HG03469 (cell line): ENCODE results near the gene XPNPEP3.

Experiments
- ATAC-seq: cut with Tn5 transposase; IDR thresholded peaks from one replicate; pipeline ENCODE4 v1.9.1; 2021; ENCODE audit warnings: mild to moderate bottlenecking, moderate library complexity, moderate number of reproducible peaks; ENCODE audit not compliant: unreplicated experiment

XPNPEP3 gene

DNA sequence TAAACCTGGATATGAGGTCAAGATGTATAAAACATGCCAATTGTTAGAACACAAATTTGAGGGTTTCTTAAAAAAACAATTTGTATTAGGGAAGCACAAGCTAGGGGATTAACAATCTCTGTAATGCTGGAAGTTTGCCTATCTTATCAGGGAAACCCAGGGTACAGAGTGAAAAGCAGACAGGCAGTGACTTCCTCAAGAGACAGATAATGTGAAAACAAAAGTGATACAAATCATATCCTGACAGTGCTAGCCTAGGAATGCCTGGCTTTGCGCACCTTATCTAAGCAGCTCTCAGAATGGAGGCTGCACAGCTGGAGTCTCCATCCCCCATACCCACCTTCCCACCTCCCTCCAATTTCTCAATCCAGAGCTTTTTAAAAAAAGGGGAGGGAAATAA lies 71.7 kb downstream of the XPNPEP3 start:
- ATAC-seq: no peak

DNA sequence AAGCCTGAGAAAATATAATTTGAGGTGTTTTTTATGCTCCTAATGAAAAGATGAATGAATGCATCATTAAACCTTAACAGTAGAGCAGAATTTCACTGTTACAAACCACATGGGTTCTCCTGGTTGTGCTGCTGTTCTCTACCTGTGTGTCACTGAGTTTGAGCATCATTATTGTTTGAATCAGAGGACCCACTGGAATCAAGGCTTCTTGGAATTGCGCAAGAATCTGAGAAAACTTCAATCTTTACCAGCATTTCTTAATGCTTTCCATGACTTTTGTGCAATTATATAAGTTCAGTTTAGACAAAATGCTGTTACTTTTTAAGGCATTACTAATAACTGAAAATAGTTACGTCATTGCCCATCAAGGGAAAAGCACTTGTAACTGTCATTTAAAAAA lies 75.4 kb downstream of the XPNPEP3 start:
- ATAC-seq: no peak

DNA sequence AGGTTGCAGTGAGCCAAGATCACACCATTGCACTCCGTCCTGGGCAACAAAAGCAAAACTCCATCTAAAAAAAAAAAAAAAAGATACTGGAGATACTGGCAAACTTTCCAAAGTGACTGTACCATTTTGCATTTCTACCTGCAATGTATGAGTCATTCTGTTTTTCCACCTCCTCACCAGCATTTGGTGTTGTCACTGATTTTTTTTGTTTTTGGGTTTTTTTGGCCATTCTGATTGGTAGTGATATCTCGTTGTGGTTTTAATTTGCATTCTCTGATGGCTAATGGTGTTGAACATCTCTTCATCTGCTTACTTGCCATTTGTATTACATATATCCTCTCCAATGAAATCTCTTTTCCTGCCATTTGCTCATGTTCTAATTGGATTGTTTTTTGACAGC lies 82.3 kb downstream of the XPNPEP3 start:
- no peak for ATAC-seq

DNA sequence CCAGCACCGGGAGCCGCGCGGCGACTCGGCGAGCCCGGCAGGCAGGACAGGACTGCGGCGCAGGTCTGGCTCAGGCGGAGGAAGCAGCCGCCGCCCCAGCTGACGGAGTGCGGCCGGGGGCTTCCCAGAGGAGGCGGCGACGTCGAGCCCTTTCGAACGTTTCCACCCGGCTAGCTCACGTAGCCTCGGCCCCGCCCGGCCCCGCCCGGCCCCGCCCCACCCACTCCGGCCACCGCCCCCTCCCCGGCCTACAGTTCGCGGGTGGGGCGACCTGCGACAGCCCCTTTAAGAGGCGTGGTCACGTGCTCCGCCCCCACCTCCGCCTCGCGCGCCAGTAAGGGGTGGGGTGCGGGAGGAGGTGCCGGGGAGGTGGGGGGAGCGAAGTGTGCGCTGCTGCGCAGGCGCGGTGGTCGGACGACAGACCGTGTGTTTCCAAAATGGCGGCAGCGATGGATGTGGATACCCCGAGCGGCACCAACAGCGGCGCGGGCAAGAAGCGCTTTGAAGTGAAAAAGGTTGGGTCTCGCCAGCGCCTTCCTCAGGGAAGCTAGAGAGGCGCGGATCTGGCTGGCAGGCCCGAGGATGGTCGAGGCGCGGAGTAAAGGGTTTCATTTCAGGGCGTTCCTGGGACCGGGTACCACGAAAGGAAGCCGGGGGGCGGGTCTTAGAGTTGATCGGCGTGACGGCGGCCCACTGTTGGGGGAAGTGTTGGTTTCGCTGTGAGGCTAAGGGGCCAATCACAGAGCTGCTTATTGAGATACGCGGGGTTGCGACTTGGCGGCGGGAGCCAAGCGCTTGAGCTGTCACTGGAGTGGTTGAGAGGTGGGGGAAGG lies 94.2 kb downstream of the XPNPEP3 start, which contains the start of gene RBX1:
RBX1 (plus strand) TSS at position 417 of the 833 bp plus-strand sequence; CDS start at position 438, 21 bp downstream.
- peak; percentile 57 for ATAC-seq

DNA sequence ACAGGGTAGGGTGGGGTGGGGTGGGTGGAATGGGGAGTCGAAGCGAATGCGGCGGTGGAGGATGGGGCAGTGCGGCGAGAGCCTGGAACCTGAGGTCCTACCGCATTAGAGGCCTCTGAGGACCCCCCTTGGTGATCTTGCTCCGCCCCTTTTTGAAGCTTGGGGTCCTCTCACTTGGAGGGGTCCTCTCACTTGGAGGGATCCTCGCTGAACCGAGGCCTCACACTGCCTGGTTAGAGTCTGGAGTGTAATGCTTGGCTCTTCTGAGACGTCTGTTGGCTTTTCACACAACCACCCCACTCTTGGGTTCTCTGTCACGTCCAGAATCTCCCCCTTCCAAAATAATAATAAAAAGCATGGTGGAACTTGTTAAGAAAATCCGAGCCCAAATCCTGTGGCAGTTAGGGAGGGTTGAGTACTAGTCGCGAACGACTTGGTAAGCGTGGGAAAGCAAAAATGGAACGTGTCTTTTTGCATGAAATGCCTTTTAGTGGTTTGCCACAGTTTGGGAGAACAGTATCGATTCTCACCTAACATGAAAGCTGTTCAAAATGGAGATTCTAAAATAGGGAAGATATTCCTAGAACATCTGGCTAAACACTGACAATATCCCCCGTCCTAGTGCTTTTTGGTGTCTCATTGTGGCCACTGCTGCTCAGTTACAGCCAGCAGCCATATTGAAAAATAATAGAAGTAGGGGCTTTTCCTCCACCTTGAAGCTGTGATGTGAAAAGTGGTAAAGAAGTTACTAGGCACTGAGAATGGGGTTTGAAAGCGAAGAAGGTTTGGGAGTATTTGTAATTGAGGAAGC lies 95.1 kb downstream of the XPNPEP3 start:
- ATAC-seq: no peak

DNA sequence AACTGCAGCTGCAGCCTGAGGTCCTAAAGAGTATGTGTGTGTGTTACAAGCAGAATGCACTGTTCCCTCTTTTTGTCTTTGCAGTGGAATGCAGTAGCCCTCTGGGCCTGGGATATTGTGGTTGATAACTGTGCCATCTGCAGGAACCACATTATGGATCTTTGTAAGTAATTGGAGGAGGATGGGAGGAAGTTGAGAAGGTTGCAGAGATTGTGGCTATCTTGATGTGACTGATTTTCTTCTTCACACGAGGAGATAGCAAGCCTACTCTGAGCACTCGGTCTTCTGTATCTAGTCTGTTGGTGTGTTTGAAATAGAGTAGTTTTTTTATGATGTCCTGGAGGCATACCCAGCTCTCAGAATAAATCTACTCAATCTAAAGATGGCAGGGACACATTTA lies 96.5 kb downstream of the XPNPEP3 start:
- ATAC-seq: no peak

DNA sequence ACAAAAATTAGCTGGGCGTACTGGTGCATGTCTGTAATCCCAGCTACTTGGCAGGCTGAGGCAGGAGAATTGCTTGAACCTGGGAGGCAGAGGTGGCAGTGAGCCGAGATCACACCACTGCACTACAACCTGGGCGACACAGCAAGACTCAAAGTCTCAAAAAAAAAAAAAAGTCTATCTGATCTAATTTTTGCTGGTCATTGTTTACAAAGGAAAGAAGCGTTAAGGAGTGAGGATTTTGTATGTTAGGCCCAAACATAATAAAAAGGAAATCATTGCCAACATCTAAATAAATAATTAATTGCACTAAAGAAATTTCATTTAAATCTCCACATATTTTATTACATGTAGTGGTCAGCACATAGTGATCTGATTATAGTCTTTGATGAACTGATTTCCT lies 97.2 kb downstream of the XPNPEP3 start:
- ATAC-seq: no peak

DNA sequence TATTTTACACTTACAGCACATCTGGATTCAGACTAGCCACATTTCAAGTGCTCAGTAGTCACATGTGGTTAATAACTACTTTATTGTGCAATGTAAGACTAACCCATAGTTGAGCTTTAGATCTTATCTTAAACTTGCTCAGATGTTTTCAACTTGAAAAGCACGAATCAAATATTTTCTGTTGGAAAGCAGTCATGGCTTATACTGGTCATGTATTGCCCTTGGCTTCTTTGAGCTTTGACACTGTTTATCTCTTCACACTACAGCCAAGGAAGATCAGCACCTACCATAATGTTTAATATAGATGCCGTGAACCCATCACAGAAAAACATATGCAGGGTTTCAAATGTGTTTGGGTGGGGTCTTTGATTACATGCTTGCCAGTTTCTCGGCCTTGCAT lies 98.6 kb downstream of the XPNPEP3 start:
- ATAC-seq: no peak

DNA sequence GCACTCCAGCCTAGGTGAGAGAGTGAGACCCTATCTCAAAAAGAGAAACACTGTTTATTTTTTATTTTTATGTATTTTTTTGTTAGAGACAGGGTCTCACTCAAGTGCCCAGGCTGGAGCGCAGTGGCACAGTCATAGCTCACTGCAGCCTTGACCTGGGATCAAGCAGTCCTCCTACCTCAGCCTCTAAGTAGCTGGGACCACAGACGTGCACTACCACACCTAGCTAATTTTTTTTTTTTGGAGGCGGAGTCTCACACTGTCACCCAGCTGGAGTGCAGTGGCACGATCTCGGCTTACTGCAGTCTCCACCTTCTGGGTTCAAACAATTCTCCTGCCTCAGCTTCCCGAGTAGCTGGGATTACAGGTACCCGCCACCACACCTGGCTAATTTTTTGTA lies 100.7 kb downstream of the XPNPEP3 start:
- ATAC-seq: no peak

DNA sequence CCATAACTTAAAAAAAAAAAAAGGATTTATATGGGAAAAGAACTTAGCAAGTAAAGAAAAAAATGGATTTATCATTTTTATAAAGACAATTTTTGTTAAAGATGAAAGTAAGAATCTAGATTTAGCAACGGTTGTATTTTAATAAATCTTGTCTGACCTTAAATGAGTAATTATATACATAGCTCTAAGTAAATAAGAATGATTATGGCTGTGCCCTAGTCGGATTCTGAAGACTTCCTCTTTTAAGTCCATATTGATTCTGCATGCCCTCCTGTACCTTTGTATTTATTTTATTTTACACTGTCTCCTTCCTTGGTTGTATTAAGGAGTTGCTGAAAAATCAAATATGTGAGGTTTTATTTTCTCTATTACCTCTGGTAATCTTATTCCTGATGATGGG lies 101.4 kb downstream of the XPNPEP3 start:
- no peak for ATAC-seq

DNA sequence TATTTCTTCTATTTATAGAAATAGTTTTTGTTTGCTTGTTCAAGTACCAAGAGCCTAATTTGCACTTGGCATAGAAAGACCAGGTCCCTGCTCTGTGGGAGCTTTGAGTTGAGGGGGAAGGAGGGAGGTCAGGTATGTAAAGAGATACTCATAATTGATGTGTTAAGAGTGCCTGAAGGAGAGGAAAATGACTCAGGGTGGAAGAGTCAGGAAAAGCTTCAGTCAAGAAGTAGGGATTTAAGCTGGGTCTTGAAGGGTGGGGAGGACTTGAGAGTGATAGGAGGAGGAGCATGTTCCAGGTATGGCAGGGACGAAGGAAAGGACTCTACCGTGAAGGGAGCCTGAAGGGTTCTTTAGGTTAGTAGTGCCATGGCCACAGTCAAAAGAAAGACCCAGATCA lies 103.2 kb downstream of the XPNPEP3 start:
- no peak for ATAC-seq

DNA sequence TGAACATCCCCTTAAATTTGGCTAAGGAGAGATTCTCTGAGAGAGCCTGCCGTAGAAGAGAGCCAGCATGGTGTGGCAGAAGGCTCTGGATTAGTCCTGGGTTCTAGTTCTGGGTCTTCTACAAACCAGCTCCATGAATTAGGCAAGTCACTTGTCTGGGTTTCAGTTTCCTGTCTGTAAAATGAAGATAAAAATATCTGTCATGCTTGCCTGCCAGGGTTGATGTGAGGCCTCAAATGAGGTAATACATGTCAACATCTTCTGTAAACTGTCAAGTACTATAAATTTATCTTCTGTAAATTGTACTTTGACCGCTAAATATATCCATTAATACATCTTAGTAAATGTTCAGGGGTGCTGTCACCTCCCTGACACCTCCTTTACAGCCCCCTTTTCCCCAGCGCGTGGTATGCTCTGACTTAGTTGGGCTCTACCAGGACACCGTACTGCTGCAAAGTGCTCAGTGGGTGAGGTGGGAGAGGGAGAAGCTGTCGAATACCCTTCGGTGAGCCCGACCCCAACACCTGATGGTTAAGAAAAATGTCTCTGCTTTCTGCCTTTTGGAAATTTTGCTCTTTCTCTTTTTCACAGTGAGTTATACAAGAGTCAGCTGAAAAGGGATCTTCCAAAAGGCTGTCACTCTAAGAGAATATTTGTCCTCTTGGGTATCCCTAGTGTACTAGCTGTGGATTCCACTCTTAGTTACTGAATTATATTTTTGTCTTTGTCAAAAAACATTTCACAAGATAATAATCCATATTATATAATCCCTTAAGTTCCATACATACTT lies 109.2 kb downstream of the XPNPEP3 start:
- no peak for ATAC-seq

DNA sequence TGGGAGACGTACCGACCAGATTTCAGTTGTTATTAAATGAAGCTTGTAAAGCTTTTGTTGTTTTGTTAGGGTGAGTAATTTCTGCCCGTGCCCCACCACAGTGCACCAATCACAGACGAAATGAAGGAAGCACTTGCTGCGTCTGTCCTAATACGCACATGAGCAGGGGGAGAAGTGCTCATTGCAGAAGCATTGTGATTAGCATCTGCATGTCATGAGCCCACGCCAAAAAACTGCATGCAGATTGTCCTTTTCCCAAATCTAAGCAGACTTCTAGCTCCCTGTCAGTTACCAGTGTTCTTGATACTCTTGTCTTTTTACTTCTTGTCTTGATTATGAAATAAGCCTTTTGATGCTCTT lies 109.8 kb downstream of the XPNPEP3 start:
- ATAC-seq: no peak

DNA sequence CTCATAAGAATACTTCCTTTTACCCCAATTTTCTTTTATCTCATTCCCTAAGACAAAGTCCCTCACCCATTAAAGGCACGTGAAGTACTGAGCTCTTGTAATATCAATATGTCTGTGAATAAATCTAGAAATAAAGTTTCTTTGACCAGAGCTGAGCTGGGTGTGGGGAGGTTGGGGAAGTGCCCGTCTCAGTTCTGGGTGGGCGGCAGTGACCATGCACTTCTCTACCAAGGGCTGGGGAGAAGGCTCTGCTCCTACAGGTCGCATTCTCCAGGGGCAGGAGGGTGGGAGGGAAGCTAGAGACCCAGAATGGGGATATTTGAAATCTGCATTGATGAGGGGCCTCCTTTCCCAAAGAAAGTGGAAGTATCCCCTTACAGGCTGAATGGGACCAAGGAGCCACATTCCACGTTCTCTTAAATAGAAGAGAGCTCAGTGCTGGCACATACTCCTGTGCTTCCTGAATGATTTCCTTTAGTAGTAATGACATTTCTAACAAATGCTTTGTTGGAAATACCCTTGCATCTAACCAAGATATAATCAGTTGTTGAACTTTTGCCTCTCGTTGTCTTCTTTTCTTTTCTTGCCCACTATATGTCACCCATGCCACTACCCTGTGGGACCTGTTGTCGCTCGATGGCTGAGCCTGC lies 110.3 kb downstream of the XPNPEP3 start:
- no peak for ATAC-seq

DNA sequence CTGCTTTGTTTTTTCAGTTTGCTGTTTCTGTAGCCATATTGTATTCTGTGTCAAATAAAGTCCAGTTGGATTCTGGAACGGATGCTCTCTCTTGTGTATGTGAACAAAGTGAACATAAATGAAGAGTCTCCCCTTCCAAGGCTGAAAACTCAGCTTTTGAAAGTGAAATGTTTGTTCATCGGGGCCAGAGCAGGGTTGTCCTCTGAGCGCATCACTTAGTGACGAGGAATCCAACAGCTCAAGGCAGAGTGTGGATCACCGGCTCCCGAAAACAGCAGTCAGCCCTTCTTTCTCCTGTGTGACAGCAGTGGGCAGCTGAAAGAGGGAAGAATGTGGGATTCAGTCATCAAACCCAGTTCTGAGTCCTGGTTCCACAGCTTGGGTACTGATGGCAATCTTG lies 115.6 kb downstream of the XPNPEP3 start:
- ATAC-seq: no peak

DNA sequence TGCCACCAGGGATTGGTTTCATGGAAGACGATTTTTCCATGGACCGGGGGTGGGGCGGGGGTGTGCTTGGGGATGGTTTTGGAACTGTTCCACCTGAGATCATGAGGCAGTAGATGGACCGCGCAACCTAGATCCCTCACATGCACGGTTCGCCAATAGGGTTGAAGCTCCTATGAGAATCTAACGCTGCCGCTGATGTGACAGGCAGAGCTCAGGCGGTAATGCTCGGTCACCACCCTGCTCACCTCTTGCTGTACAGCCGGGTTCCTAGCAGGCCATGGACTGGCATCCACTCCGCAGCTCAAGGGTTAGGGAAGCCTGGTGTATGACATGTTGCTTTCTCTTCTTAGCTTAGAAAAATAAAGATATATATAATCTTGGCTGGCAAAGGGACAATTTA lies 116.2 kb downstream of the XPNPEP3 start:
- ATAC-seq: no peak

DNA sequence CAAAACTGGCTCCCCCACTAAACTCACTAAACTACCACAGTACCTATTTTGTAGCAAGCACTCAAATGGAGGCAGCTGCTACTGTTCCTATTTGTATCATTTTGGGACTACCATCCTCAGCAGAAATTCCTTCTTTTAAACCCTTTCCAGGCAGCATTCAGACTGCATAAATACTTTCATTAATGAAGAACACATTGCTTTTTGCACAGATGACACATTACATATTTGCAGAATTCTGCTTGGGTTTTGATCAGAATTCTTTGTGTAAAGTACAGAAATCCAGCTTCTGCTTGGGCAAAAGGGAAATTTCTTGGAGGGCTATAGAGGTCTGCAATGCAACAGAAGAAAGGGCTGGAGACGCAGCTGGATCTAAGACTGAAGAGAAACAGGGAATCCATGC lies 118.4 kb downstream of the XPNPEP3 start:
- no peak for ATAC-seq

DNA sequence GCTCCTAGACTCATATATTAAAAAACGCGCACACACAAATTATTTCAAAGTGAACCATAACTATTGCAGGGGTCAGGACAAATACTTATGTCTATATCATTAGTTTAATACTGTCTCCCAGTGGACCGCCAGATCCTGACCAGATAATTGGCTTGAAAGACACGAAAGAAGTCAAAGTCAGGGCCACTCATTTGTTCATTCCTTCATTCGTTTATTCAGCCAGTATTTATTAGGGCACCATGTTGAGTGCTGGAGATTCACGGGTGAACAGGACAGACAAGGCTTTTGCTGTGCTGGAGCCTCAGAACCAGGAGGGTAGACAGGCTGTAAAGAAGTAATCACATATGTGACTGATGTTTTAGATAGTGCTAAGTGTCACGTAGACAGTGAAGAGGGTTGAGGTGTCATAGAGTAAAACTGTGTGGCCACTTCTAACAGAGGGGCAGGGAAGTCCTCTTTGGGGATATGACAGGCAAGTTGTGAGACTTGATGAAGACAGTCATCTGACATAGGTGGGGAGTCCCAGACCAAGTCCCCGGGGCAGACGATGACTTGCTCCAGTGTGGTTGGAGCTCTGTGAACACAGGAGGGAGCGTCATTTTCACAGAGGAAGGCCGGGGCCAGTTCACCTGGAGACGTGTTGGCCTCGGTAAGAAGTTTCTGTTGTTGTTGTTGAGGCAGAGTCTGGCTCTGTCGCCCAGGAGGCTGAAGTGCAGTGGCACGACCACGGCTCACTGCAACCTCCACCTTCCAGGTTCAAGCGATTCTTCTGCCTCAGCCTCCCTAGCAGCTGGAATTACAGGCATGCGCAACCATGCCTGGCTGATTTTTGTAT lies 120.1 kb downstream of the XPNPEP3 start:
- no peak for ATAC-seq

DNA sequence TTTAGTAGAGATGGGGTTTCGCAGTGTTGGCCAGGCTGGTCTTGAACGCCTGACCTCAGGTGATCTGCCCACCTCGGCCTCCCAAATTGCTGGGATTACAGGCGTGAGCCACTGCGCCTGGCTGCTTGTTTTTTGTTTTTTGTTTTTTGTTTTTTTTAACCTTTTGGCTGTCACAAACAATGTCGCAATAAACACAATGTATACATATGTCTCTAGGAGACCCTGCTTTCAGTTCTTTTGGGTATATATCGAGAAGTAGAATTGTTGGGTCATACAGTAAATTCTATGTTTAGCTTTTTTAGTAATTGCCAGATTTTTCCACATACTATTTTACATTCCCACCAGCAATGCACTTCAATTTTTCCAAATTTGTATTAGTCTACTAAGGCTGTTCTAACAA lies 122.2 kb downstream of the XPNPEP3 start:
- ATAC-seq: no peak

DNA sequence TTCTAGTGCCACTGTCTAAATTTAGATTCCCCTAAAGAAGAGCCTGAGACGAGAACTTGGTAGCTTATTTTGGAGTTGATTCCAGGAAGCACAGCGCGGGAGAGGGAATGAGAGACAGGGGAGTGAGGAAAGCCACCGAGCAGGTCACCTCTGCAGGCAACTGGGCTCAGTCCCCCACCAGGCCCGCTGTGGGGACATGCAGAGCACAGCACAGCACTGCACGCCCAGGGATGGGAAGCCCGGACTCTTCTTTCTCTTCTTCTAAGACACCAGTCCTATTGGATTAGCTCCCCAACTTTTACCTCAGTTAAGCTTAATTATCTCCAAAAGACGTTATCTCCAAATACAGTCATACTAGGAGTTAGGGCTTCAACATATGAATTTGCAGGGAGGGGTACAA lies 122.9 kb downstream of the XPNPEP3 start:
- ATAC-seq: no peak
